ENCODE data around the gene FAM9A.
"Not testable (repeated sequence)": the region's sequence is repeated elsewhere in the genome, so short reads cannot be mapped to it uniquely, and the experiment has no call there.

The FAM9A gene

GRCh38 chrX:8800351-8800750 is 832 bp downstream of the FAM9A start:
- not testable (repeated sequence) for DNase-seq

GRCh38 chrX:8799281-8799680 is 1.9 kb downstream of the FAM9A start:
- DNase-seq, result not testable (repeated sequence)

GRCh38 chrX:8798702-8799101 is 2.5 kb downstream of the FAM9A start:
- not testable (repeated sequence) for DNase-seq

- not testable (repeated sequence) for DNase-seq
Measured at GRCh38 chrX:8787119-8787518, 14.1 kb downstream of the FAM9A start.

GRCh38 chrX:8784162-8784561 is 17.0 kb downstream of the FAM9A start:
- no peak for DNase-seq

GRCh38 chrX:8783714-8784098 is 17.5 kb downstream of the FAM9A start:
- no peak for DNase-seq

- DNase-seq, result peak; percentile 1
Measured at GRCh38 chrX:8783097-8783713, 18.0 kb downstream of the FAM9A start.

GRCh38 chrX:8782595-8782994 is 18.6 kb downstream of the FAM9A start:
- no peak for DNase-seq

- not testable (repeated sequence) for DNase-seq
Measured at GRCh38 chrX:8781921-8782320, 19.3 kb downstream of the FAM9A start.

- no peak for DNase-seq
Measured at GRCh38 chrX:8773117-8773516, 28.1 kb downstream of the FAM9A start.

GRCh38 chrX:8760021-8760420 is 41.2 kb downstream of the FAM9A start:
- DNase-seq, result no peak

GRCh38 chrX:8758706-8759105 is 42.5 kb downstream of the FAM9A start:
- DNase-seq, result not testable (repeated sequence)

GRCh38 chrX:8757609-8758389 is 43.4 kb downstream of the FAM9A start:
- not testable (repeated sequence) for DNase-seq

GRCh38 chrX:8755813-8756212 is 45.4 kb downstream of the FAM9A start:
- no peak for DNase-seq

GRCh38 chrX:8755116-8755515 is 46.1 kb downstream of the FAM9A start:
- peak; percentile 29 for DNase-seq

GRCh38 chrX:8749697-8750096 is 51.5 kb downstream of the FAM9A start:
- no peak for DNase-seq

- peak; percentile 39 for DNase-seq
Measured at GRCh38 chrX:8748855-8749254, 52.3 kb downstream of the FAM9A start.

GRCh38 chrX:8743126-8743732 is 58.0 kb downstream of the FAM9A start:
- DNase-seq, result peak; percentile 21

GRCh38 chrX:8741981-8742380 is 59.2 kb downstream of the FAM9A start:
- no peak for DNase-seq

All from NCI-H2171 treated with DMSO at 0.1 percent for 48 hours (cell line).